NT2/D1 (cell line): ENCODE data around the gene CYTIP.

Experiments
- SUZ12 ChIP-seq: IDR thresholded peaks from 2 replicates; pipeline ENCODE4 v1.6.1; 2011; ENCODE audit not compliant: insufficient read length, insufficient read depth; ENCODE audit errors: extremely low read depth
- YY1 ChIP-seq: IDR thresholded peaks from 2 replicates; pipeline ENCODE4 v1.6.1; 2011; ENCODE audit not compliant: insufficient read length, insufficient read depth

DNA sequence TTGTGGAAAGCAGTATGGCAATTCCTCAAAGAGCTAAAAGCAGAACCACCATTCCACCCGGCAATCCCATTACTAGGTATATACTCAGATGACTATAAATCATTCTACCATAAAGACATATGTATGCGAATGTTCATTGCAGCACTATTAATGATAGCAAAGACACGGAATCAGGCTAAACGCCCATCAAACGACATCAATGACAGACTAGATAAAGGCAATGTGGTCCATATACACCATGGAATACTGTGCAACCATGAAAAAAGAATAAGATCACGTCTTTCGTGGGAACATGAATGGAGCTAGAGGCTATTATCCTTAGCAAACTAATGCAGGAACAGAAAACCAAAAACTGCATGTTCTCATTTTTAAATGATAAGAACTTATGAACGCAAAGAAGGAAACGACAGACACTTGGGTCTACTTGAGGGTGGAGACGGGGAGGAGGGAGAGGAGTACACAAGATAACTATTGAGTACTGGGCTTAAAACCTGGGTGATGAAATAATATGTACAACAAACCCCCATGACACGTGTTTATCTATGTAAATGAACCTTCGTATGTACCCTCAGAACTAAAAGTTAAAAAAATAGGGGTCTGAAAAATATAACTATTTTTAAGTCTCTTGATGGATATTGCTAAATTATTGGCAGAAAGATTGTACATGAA is 32.0 kb upstream of the CYTIP start:
- TF ChIP-seq YY1 (no peak), SUZ12 (no peak)
